ENCODE data around the gene NELFCD. TPM values are rescaled to one million over a fixed set of nuclear protein-coding genes. Genes with fewer than 3 reads are reported as not detected.

The NELFCD gene
- total RNA-seq, 4 donors from 2014 or later, result 43.7 to 68.1 (median 55.1) TPM

- intact Hi-C loops (cut with DNase I; ENCODE audit: low total_unique reads) (loop anchor here (5.0 kb wide), 1 partner anchor 140 kb away; no protein-coding TSS in a partner anchor), in situ Hi-C loops (cut with MboI; ENCODE audit: low pct_ligation_motif_present in 1 of 4, low pct_unique_long_range_greater_than_20kb in 1 of 4, low sequenced_read_pairs in 3 of 4) (loop anchor here in 1 of 4 donors (25.0 kb wide), 1 partner anchor 370 kb away; the partner anchor contains the start of gene STX16)
- Histone ChIP-seq H3K27ac (peak overlapping the region; percentile 90 to 98 (median 96)), H3K4me1 (peaks cover 26 to 53% (median 44%) of the 10 kb centered on the region in 4 donors), H3K36me3 (peaks cover 0 to 36% (median 16%) of the 10 kb centered on the region in 4 donors), H3K4me3 (peak overlapping the region; percentile 44 to 90 (median 69)), H3K27me3 (no peaks in the 10 kb centered on the region), H3K9me3 (no peaks in the 10 kb centered on the region)
- 4 to 6% methylated on average over 7 to 12 of the region's 13 CpGs for WGBS, 2 donors (ENCODE audit: low coverage in 1 of 2)
- no peak for DNase-seq
- TF ChIP-seq, protein P1, sequence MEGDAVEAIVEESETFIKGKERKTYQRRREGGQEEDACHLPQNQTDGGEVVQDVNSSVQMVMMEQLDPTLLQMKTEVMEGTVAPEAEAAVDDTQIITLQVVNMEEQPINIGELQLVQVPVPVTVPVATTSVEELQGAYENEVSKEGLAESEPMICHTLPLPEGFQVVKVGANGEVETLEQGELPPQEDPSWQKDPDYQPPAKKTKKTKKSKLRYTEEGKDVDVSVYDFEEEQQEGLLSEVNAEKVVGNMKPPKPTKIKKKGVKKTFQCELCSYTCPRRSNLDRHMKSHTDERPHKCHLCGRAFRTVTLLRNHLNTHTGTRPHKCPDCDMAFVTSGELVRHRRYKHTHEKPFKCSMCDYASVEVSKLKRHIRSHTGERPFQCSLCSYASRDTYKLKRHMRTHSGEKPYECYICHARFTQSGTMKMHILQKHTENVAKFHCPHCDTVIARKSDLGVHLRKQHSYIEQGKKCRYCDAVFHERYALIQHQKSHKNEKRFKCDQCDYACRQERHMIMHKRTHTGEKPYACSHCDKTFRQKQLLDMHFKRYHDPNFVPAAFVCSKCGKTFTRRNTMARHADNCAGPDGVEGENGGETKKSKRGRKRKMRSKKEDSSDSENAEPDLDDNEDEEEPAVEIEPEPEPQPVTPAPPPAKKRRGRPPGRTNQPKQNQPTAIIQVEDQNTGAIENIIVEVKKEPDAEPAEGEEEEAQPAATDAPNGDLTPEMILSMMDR (IDR thresholded peaks at IDR 0.05), result peak; percentile 10 to 63 (median 35)
- no peak for TF ChIP-seq EP300 (IDR thresholded peaks at IDR 0.05; ENCODE audit: low read depth)
Measured at GRCh38 chr20:59032713-59033059, 51.6 kb downstream of the NELFCD start.

GRCh38 chr20:59033093-59033492 is 52.0 kb downstream of the NELFCD start:
- 98 to 100% methylated on average over 1 of the region's 1 CpG for WGBS, 2 donors (ENCODE audit: low coverage in 1 of 2)
- peak overlapping the region; percentile 90 to 98 (median 96) for H3K27ac ChIP-seq
- peak overlapping the region in 3 of 4 donors; percentile 68 to 90 (median 70) for H3K4me3 ChIP-seq
- H3K36me3 ChIP-seq, result peaks cover 0 to 36% (median 18%) of the 10 kb centered on the region in 4 donors
- in situ Hi-C loops (cut with MboI; ENCODE audit: low pct_ligation_motif_present in 1 of 4, low pct_unique_long_range_greater_than_20kb in 1 of 4, low sequenced_read_pairs in 3 of 4) (loop anchor here in 1 of 4 donors (25.0 kb wide), 1 partner anchor 371 kb away; the partner anchor contains the start of gene STX16), intact Hi-C loops (cut with DNase I; ENCODE audit: low total_unique reads) (loop anchor here (5.0 kb wide), 1 partner anchor 141 kb away; no protein-coding TSS in a partner anchor)
- TF ChIP-seq EP300 (IDR thresholded peaks at IDR 0.05; ENCODE audit: low read depth) (no peak), POLR2AphosphoS5 (IDR thresholded peaks at IDR 0.05) (no peak), POLR2A (IDR thresholded peaks at IDR 0.05) (no peak)
- DNase-seq, result no peak
- no peaks in the 10 kb centered on the region for H3K27me3 ChIP-seq
- H3K9me3 ChIP-seq, result no peaks in the 10 kb centered on the region
- H3K4me1 ChIP-seq, result peaks cover 23 to 48% (median 43%) of the 10 kb centered on the region in 4 donors

- TF ChIP-seq EP300 (IDR thresholded peaks at IDR 0.05; ENCODE audit: low read depth), result no peak
- no peak for TF ChIP-seq POLR2A (IDR thresholded peaks at IDR 0.05)
- TF ChIP-seq, protein P1 (IDR thresholded peaks at IDR 0.05), result no peak
- TF ChIP-seq POLR2AphosphoS5 (IDR thresholded peaks at IDR 0.05), result no peak
- no peaks in the 10 kb centered on the region for H3K27me3 ChIP-seq
- in situ Hi-C loops (cut with MboI; ENCODE audit: low pct_ligation_motif_present in 1 of 4, low pct_unique_long_range_greater_than_20kb in 1 of 4, low sequenced_read_pairs in 3 of 4) (loop anchor here in 1 of 4 donors (25.0 kb wide), 1 partner anchor 371 kb away; the partner anchor contains the start of gene STX16), intact Hi-C loops (cut with DNase I; ENCODE audit: low total_unique reads) (loop anchor here (5.0 kb wide), 1 partner anchor 141 kb away; no protein-coding TSS in a partner anchor)
- no peaks in the 10 kb centered on the region for H3K9me3 ChIP-seq
- H3K4me1 ChIP-seq, result peaks cover 20 to 47% (median 38%) of the 10 kb centered on the region in 4 donors
- no peak for DNase-seq
- peaks cover 0 to 34% (median 17%) of the 10 kb centered on the region in 4 donors for H3K36me3 ChIP-seq
- WGBS, 2 donors (ENCODE audit: low coverage in 1 of 2), result 77 to 83% methylated on average over 2 of the region's 2 CpGs
- H3K27ac ChIP-seq, result peak overlapping the region in 1 of 4 donors; percentile 90
- no peak overlapping the region for H3K4me3 ChIP-seq
Measured at GRCh38 chr20:59033616-59034165, 52.6 kb downstream of the NELFCD start.

DNA sequence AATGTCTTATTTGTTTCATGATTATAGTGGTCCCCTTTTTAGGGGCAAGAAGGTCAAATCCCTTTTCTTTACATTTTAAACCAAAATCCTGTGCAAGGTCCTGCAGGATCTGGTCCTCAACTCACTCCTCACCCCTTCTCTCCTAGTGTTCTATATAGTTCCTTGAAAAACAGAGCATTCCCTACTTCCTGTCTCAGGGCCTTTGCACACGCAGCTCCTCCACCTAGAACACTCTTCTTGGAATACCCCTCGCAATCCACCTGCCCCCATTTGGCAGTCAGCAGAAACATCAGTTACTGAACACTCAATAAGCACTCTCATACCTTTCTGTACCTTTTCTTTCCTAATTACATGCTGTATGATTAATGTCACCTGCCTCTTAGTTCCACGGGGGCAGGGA is 54.3 kb downstream of the NELFCD start:
- no peaks in the 10 kb centered on the region for H3K27me3 ChIP-seq
- H3K4me1 ChIP-seq, result peaks cover 20 to 47% (median 32%) of the 10 kb centered on the region in 4 donors
- 96 to 100% methylated on average over 3 of the region's 3 CpGs for WGBS, 2 donors (ENCODE audit: low coverage in 1 of 2)
- H3K36me3 ChIP-seq, result peaks cover 0 to 30% (median 12%) of the 10 kb centered on the region in 4 donors
- no peak overlapping the region for H3K4me3 ChIP-seq
- no peak for DNase-seq
- no peak overlapping the region for H3K27ac ChIP-seq
- intact Hi-C loops (cut with DNase I; ENCODE audit: low total_unique reads), result no loop called here
- in situ Hi-C loops (cut with MboI; ENCODE audit: low pct_ligation_motif_present in 1 of 4, low pct_unique_long_range_greater_than_20kb in 1 of 4, low sequenced_read_pairs in 3 of 4), result loop anchor here in 1 of 4 donors (25.0 kb wide), 1 partner anchor 373 kb away; the partner anchor contains the start of gene STX16
- H3K9me3 ChIP-seq, result no peaks in the 10 kb centered on the region
- no peak for TF ChIP-seq POLR2A (IDR thresholded peaks at IDR 0.05)
- no peak for TF ChIP-seq EP300 (IDR thresholded peaks at IDR 0.05; ENCODE audit: low read depth)

GRCh38 chr20:59037386-59037785 is 56.3 kb downstream of the NELFCD start:
- no peaks in the 10 kb centered on the region for H3K9me3 ChIP-seq
- no peak overlapping the region for H3K4me3 ChIP-seq
- TF ChIP-seq EP300 (IDR thresholded peaks at IDR 0.05; ENCODE audit: low read depth), result no peak
- no peak for TF ChIP-seq POLR2A (IDR thresholded peaks at IDR 0.05)
- TF ChIP-seq POLR2AphosphoS5 (IDR thresholded peaks at IDR 0.05), result no peak
- TF ChIP-seq, protein P1 (IDR thresholded peaks at IDR 0.05), result no peak
- in situ Hi-C loops (cut with MboI; ENCODE audit: low pct_ligation_motif_present in 1 of 4, low pct_unique_long_range_greater_than_20kb in 1 of 4, low sequenced_read_pairs in 3 of 4), result loop anchor here in 1 of 4 donors (25.0 kb wide), 1 partner anchor 375 kb away; the partner anchor contains the start of gene STX16
- intact Hi-C loops (cut with DNase I; ENCODE audit: low total_unique reads), result no loop called here
- 94 to 95% methylated on average over 7 to 12 of the region's 12 CpGs for WGBS, 2 donors (ENCODE audit: low coverage in 1 of 2)
- no peaks in the 10 kb centered on the region for H3K27me3 ChIP-seq
- peaks cover 0 to 30% (median 12%) of the 10 kb centered on the region in 4 donors for H3K36me3 ChIP-seq
- peaks cover 24 to 52% (median 32%) of the 10 kb centered on the region in 4 donors for H3K4me1 ChIP-seq
- no peak for DNase-seq
- no peak overlapping the region for H3K27ac ChIP-seq

All from transverse colon (tissue), 4 donors.